Measurements from ENCODE around the gene PLD4. TPM values are rescaled to one million over a fixed set of nuclear protein-coding genes. Genes with fewer than 3 reads are reported as not detected.

PLD4 gene
- total RNA-seq, 1 donor from 2014 or later, result not detected

GRCh38 chr14:104977681-104978653 is 53.3 kb downstream of the PLD4 start, which contains the start of gene AHNAK2:
AHNAK2 (minus strand) TSS chr14:104978374; CDS start chr14:104978237, 137 bp downstream.
- peak within 1 kb of the TSS; percentile 48 to 82 for H3K4me3 ChIP-seq
- H3K4me1 ChIP-seq, result peaks cover 55% of the 10 kb centered on the region
- DNase-seq (ENCODE audit: extremely low spot score in 2 of 2), result no peak
- no peaks in the 10 kb centered on the region for H3K9me3 ChIP-seq
- H3K36me3 ChIP-seq, result no peaks in the 10 kb centered on the region
- H3K27me3 ChIP-seq, result no peaks in the 10 kb centered on the region
- TF ChIP-seq CTCF (IDR thresholded peaks at IDR 0.05) (no peak), POLR2A (IDR thresholded peaks at IDR 0.05) (peak in 1 of 2 donors; percentile 22)
- intact Hi-C loops (cut with DNase I), result loop anchor here (5.0 kb wide), 1 partner anchor 64 kb away; no protein-coding TSS in a partner anchor
- peak within 1 kb of the TSS; percentile 10 for H3K27ac ChIP-seq

GRCh38 chr14:104978746-104979691 is 54.3 kb downstream of the PLD4 start:
- Histone ChIP-seq H3K27me3 (no peaks in the 10 kb centered on the region), H3K36me3 (no peaks in the 10 kb centered on the region), H3K9me3 (no peaks in the 10 kb centered on the region), H3K4me1 (peaks cover 45% of the 10 kb centered on the region), H3K27ac (no peak overlapping the region), H3K4me3 (peak overlapping the region; percentile 48 to 82)
- TF ChIP-seq POLR2A (IDR thresholded peaks at IDR 0.05), result no peak
- TF ChIP-seq CTCF (IDR thresholded peaks at IDR 0.05), result no peak
- TF ChIP-seq POLR2AphosphoS5 (IDR thresholded peaks at IDR 0.05; ENCODE audit: insufficient read depth in 1 of 2, low read depth in 1 of 2), result peak in 1 of 2 donors; percentile 15
- intact Hi-C loops (cut with DNase I), result loop anchor here (5.0 kb wide), 1 partner anchor 63 kb away; no protein-coding TSS in a partner anchor
- DNase-seq (ENCODE audit: extremely low spot score in 2 of 2), result no peak

GRCh38 chr14:104979758-104980610 is 55.3 kb downstream of the PLD4 start:
- Histone ChIP-seq H3K9me3 (no peaks in the 10 kb centered on the region), H3K36me3 (no peaks in the 10 kb centered on the region), H3K27ac (no peak overlapping the region), H3K4me1 (peaks cover 38% of the 10 kb centered on the region), H3K4me3 (no peak overlapping the region), H3K27me3 (no peaks in the 10 kb centered on the region)
- DNase-seq (ENCODE audit: extremely low spot score in 2 of 2), result no peak
- intact Hi-C loops (cut with DNase I), result loop anchor here (5.0 to 10.0 kb wide), 2 partner anchors 62 to 185 kb away; partner anchors contain the start of gene AKT1
- no peak for TF ChIP-seq POLR2A (IDR thresholded peaks at IDR 0.05)
- peak in 1 of 2 donors; percentile 55 for TF ChIP-seq POLR2AphosphoS5 (IDR thresholded peaks at IDR 0.05; ENCODE audit: insufficient read depth in 1 of 2, low read depth in 1 of 2)
- TF ChIP-seq CTCF (IDR thresholded peaks at IDR 0.05), result no peak
